GM21390 (cell line): ENCODE data around the gene CPNE9.

Experiments
- ATAC-seq: cut with Tn5 transposase; IDR thresholded peaks from one replicate; pipeline ENCODE4 v1.9.1; 2021; ENCODE audit not compliant: unreplicated experiment

The CPNE9 gene

DNA sequence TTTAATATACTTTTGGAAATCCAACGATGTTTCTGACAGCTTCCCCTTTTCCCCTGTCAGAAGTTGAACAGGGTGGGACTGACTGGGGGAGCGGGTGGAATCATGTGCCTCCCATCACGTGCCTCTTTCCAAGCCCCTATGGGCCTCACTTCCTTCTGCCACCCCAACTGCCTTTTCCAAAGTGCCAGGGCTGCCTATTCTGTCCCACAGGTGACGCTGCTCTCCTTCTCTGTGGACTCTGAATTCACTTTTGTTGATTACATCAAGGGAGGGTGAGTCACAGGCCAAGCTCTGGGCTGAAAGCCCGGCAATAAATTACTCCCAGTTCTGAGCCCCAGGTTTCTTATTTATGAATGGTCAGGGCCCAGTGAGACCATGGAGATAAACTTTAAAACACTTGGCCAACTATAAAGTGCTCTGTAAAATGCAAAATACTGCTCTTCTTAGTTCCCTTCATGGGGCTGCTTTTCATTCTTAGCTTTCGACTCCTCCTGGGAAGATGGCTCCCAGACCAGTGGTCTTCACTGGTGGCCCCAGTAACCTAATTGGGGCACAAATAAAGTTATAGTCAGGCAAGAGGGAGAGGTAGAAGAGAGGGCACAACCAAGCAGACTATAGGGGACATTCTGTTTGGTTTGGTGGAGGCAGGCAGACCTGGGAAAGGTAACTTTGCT lies 12.3 kb downstream of the CPNE9 start:
- ATAC-seq, result no peak

DNA sequence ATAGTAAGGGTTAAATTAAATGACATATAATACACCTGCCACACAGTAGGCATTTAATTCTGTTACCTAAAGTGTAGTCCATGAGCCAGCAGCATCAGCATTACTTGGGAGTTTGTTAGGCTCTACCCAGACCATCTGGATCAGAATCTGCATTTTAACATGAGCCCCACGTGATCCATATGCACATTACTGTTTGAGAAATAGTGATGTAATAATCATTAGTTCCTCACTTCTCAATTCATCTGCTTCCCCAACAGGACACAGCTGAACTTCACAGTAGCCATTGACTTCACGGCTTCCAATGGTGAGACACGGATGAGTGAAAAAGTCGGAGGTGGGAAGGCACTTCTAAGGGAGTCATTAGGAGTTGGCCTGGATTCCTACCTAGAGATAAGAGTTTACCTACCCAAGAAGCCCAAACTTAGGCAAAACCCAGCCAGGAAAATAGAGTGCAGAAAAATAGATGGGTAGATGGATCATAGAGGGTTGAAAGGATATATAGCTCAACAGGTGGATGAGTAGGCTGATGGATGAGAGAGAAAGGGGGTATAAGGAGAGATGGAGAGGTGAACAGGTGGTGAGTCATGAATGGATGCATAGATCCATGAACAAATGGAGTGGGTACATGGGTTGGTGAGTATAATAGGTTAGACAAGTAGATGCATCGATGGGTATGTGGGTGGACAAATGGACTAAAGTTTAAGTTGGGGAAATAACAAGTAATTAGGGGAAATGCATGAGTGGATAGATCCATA lies 13.3 kb downstream of the CPNE9 start:
- no peak for ATAC-seq

DNA sequence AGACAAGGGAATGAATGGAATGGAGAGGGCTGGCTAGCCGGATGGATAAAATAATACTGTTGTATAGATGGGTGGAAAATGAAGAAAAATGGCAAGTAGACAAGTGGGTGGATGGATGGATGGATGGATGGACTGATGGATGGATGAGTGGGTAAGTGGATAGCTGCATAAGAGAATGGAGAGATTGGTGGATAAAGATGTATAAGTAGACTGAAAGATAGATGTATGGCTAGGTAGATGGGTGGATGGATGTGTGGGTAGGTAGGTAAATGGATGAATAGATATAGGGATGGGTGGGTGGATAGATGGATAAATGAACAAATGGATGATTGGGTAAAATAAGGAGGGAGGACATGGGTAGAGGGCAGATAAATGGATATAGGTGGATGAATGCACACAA lies 13.9 kb downstream of the CPNE9 start:
- ATAC-seq, result no peak

DNA sequence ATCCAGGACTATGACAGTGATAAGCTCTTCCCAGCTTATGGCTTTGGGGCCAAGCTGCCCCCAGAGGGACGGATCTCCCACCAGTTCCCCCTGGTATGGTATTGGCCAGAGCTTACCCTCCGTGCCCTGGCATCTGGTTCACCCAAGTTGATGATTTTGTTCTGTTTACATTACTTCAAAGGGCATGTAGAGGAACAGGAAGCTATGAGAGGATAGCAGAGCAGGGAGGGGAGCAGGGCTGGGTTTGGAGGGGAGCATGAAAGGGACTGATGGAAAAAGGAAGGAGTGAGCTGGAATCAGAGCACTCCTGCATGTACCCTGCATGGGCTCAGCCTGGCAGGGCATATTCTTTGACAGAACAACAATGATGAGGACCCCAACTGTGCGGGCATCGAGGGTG lies 14.5 kb downstream of the CPNE9 start:
- ATAC-seq, result no peak

DNA sequence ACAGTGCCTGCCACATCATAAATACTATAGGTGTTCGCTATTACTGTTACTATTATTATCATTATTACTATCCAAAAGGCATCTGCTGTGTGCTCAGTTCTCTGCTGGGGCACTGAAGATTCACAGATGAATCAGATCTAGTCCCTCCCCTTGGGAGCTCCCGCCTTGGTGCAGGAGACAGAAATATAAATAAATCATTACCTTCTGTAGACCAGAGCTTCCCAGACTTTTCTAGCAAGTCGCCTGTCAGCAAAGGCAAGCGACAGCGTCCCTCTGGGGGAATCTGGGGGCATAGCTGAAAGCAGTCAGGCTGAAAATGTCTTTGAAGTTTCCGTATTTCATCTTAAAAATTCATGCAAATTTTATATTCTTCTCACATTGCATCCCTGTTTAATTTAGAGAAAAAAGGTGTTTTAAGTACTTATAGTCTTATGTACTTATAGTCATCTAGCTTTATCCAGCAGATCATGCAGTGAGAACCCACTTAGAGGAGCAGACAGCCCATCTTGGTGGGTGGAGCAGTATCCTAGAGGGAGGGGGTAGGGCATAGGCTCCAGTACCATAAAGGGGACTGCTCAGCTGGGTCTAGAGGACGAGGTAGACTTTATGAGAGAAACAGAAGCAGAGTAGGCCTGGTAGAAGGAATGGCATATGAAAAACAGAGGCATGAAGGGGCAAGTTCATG lies 17.5 kb downstream of the CPNE9 start:
- ATAC-seq, result no peak

DNA sequence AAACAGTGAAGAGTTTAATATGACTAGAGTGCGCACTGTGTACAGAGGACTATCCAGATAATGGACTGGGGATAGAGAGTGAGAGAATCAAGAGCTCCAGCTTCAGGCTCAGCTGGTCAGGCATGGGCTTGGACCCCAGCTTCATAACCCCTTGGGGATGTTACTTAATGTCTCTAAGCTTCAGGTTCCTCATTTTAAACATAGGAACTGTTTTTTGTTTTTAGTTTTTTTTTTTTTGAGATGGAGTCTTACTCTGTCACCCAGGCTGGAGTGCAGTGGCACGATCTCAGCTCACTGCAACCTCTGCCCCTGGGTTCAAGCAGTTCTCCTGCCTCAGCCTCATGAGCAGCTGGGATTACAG lies 18.0 kb downstream of the CPNE9 start:
- no peak for ATAC-seq

DNA sequence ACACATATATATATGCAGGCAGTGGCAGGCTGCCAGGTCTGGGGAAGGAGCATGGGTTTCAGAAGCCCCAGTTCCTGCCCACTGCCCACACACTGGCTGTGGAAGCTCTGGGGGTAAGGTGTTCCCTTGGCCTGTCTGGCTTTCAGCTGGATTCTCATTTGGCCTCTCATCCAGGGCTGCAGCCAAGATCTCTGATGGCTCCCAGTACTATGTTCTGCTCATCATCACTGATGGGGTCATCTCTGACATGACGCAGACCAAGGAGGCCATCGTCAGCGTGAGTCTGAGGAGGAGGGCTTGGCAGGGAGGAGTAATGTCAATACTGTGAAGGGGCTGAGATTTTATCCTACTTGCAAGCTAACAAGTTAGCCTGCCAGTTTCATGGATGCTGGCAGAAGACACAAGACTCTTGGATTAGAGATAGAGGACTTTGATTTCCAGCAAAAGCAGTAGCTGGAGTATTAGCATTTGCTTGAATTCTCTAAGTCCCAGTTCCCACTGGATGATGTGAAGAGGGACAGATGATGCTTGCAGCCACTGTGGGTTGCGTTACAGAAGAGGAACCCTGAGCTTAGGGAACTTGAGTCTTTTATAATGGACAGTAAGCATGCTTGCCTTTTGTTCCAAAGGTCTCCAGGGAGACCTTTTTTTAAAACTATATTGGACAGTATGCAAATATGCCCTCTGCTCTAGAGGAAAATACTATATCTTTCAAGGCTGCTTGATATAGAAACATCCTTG lies 22.3 kb downstream of the CPNE9 start:
- no peak for ATAC-seq

DNA sequence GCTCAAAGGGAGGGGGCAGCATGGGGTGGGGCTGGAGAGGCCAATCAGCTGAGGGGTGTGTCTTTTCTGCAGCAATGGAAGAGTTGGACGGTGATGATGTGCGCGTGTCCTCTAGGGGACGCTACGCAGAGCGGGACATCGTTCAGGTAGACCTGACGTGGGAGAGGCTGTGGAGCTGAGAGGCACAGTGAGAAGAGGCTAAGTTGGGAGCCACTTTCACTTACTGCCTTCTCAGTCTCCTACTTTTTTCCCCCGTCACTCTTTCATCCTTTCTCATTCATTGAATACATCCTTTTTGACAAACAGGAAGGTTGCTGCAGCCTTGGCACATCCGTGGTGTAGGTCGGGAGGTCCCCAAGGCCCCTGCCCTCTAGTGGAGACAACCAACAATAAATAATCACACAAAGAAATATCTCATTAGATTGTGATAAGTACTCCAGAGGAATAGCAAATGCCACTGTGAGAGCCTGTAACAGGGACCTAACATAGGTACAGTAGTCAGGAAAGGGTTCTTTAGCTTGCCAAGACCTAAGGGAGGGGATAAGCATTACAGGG lies 23.5 kb downstream of the CPNE9 start:
- ATAC-seq, result no peak

DNA sequence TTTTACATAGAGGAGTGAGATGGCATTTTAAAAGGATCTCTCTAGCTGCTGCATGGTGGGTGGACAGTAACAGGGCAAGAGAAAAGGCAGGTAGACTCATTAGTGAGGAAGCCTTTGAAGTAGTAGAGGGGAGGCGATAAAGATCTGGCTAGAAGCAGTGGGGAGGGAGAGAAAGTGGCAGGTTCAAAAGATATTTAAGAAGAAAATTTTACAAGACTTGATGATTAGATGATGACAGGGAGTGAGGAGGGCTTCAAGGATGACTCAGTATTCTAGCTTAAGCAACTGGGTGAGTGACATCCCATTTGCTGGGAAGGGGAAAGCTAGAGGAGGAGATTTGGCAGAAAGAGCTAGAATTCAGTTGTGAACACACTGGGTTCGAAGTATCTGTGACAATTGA lies 24.1 kb downstream of the CPNE9 start:
- ATAC-seq, result no peak

DNA sequence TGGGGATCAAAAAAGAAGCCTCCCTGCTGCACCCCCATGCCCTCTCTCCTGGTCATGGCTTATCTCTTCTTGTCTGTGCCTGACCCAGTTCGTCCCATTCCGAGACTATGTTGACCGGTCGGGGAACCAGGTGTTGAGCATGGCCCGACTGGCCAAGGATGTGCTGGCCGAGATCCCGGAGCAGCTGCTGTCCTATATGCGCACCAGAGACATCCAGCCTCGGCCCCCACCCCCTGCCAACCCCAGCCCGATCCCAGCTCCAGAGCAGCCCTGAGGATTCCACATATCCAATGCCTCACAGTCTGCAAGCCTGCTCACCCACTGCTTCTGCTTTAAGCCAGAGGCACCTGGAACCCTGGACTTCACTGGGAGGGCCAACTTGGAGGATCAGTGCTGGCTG lies 25.8 kb downstream of the CPNE9 start:
- no peak for ATAC-seq

DNA sequence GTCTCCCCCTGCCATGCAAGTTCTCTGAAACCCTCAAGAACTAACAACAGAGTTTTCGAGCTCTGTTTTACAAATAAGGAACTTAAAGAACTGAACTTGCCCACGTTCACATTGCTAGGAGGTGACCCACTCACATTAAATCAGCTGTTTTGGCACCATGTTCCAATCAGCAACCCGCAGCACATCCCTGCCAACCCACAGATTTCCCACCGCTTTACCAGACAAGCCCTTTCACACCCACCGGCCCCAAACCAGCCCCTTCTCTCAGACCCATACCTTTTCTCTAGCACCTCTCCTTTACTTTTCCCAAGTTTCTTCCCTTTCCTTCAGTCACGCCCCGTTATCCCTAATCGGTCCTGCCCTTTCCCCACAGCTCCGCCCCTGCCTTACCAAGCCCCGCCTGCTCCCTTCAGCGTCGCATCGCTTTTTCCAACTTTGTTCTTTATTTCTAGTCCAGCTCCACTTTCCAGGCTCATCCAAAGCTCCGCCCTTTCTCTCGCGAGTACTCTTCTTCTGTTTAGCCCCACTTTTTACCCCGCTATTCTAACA lies 27.1 kb downstream of the CPNE9 start:
- ATAC-seq, result peak; percentile 44

DNA sequence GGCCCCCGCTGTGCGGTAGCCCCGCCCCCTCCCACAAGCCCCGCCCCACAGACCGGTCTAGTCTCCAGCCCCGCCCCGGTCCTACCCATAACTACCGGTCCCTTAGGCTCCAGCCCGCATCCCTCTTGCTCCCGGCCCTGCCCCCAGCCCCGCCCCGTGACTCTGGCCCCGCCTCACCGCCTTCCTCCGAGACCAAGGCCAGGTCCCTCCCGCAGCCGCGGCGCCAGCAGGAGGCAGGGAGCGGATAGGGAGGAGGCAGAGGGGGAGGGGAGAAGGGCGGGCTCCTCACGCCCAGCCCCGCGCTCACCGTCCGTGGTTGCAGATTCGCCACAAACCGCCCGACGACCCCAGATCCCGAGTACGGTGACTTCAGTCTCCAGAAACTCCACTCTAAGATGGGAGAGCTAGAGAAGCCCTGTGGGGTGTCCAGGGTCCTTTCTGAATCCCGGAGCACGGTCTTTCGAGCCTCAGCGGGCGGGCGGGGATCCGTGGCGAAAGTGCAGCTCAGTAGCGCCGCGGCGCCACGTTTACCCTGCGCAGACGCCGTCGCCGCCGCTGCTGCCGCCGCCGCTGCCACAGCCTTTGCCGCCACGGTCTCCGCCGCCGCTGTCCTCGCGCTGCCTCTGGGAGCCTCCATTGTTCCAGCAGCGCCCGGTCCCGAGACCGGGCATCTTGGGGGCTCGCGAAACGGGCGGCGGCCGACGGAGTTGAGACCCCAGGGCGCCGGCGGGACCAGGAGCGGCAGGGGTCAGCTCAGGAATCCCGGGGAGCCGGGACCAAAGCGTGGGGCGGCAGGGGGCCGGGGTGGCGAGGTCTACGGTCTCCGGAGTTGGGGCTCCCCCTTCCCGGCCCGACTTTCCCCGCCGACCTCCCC lies 27.8 kb downstream of the CPNE9 start, which contains the start of gene BRPF1:
Gene BRPF1, plus strand, starts transcription at position 530 of the 874 bp plus-strand sequence. CDS start 2,406 bp downstream, outside the sequence.
- peak; percentile 95 for ATAC-seq

DNA sequence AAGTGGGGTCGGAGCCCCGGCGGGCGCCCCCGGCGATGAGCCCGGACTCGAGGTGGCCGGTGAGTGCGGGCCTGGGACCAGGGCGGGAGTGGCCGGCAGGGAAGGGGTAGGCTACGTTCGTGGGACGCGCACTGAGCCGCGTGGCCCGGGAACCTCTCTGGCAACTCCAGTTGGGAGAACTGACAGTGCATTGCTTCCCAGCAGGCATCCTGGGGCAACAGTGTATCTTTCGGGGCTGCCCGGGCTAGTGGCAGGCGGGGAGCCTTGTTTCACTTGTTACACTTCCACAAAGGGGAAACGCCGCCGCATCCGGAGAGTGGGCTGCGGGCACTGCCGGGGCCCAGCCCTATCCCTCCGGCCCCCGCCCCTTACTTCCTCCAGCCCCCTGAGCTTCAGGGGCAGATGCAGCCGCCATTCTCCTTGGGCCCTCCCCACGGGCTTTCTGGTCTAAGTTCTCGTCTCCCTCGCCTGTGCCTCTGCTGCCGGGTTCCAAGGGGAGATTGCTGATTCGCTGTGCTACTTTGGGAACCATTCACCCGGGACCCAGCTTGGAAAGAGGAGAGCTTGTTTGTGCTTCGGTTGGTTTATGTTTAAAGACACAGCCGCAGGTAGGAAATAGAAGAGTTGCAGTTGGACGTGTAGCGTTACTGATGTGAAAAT lies 28.6 kb downstream of the CPNE9 start:
- no peak for ATAC-seq

DNA sequence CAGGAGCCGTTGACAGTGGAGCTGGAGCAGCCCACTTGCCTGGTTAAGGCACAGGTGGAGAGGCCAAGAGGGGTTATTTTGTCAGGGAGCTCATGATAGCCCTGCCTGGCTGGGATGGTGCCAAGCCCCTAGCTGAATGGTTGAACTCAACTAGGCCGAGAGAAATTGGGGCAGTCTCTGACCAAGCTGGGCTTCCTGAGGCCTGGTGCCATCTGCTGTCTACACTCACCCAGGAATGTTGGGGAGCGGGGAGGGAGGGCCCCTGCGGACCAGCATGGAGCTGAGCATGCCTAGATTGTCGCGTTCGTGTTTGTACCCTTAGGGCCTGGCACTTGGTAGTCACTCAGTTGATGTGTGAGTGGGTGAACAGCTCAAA lies 29.1 kb downstream of the CPNE9 start:
- no peak for ATAC-seq

DNA sequence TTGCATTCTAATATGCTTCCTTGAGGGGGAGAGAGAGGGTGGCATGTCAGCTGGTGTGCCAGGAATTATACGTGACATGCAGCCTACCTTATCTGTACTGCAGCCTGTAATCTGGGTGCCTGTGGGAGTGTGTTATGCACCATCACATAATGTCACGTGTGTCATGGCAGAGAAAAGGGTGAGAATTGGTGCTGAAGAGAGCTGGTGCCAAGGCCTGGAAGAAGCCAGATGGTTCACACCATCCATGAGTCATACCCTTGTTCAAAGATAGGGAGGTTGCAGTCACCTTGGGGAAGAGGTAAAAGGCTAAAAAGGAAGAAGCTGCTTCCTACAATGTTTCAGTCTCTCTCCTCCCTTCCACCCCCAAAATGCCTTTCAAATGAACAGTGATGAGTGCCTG lies 33.2 kb downstream of the CPNE9 start:
- ATAC-seq, result no peak

DNA sequence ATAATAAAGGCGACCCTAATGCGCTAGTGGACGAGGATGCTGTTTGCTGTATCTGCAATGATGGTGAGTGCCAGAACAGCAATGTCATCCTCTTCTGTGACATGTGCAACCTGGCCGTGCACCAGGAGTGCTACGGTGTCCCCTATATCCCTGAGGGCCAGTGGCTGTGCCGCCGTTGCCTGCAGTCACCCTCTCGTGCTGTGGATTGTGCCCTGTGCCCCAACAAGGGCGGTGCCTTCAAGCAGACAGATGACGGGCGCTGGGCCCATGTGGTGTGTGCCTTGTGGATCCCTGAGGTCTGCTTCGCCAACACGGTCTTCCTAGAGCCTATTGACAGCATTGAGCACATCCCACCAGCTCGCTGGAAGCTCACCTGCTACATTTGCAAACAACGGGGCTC lies 35.5 kb downstream of the CPNE9 start:
- no peak for ATAC-seq

DNA sequence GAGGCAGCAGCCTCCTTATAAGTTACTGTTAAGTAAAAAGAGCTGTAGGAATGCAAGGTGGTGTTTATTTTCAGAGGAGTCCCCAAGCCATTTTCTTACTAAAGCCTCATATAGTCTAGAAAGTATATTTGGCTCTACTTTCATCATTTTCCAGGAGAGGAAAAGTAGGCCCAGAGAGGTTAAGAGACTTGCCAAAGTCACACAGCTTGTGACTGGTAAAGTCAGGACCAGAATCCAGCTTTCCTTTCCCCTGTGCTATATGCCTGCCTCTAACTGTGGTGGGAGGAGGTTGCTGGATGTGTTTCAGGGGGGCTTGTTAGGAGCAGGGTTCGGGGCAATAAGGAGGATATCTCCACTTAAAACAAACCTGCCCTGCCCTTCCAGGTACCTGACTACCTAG lies 38.9 kb downstream of the CPNE9 start:
- no peak for ATAC-seq

DNA sequence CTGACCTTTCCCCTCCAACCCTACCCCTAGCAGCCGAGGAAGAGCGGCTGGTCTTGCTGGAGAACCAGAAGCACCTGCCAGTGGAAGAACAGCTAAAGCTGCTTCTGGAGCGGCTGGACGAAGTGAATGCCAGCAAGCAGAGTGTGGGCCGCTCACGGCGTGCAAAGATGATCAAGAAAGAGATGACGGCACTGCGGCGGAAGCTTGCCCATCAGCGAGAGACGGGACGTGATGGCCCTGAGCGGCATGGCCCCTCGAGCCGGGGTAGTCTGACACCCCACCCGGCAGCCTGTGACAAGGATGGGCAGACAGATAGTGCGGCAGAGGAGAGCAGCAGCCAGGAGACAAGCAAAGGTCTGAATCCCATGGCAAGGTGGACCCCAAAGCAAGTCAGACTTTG lies 39.9 kb downstream of the CPNE9 start:
- no peak for ATAC-seq

DNA sequence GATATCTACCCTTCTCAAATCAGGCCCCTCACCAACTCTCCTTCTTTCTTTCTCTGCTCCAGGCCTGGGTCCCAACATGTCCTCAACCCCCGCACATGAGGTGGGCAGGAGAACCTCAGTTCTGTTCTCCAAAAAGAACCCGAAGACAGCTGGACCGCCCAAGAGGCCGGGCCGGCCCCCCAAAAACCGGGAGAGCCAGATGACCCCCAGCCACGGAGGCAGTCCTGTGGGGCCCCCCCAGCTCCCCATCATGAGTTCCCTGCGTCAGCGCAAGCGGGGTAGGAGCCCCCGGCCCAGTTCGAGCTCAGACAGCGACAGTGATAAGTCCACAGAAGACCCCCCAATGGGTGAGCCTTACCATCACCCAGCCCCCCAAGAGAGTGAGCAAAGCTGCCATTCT lies 40.5 kb downstream of the CPNE9 start:
- no peak for ATAC-seq
